K562 (cell line): Measurements from ENCODE around the gene ASCL3. TPM values are rescaled to one million over a fixed set of nuclear protein-coding genes. Genes with fewer than 3 reads are reported as not detected.

Experiments
- EP300 ChIP-seq: IDR thresholded peaks from 2 replicates; pipeline ENCODE4 v1.6.1; 2012; ENCODE audit warnings: low read length, improper control_type of control experiment
- MTF1 ChIP-seq: fragments of 250-450 bp; sonication (Bioruptor Pico); IDR thresholded peaks from 2 replicates; pipeline ENCODE4 v1.9.0; 2021; ENCODE audit warnings: moderate library complexity, mild to moderate bottlenecking, inconsistent platforms, borderline replicate concordance
- PHB2 ChIP-seq: fragments of 450-650 bp; IDR thresholded peaks from 2 replicates; pipeline ENCODE4 v1.6.1; 2017; ENCODE audit warnings: low read depth
- POLR2G ChIP-seq: fragments of 200-400 bp; formaldehyde crosslinking; IDR thresholded peaks from 2 replicates; pipeline ENCODE4 v1.6.1; 2017; ENCODE audit warnings: low read depth, mild to moderate bottlenecking, antibody characterized with exemption, low read length, moderate library complexity
- POU5F1 ChIP-seq: fragments of 150-350 bp; IDR thresholded peaks from 2 replicates; pipeline ENCODE4 v1.6.1; 2014; ENCODE audit warnings: borderline replicate concordance, low read length, low read depth, mild to moderate bottlenecking; ENCODE audit not compliant: partially characterized antibody
- SREBF1 ChIP-seq: fragments of 150-350 bp; IDR thresholded peaks from 2 replicates; pipeline ENCODE4 v1.6.1; 2014; ENCODE audit warnings: antibody characterized with exemption, low read depth, low read length, borderline replicate concordance
- ZFP1 ChIP-seq: fragments of 450-650 bp; formaldehyde crosslinking; IDR thresholded peaks from 2 replicates; pipeline ENCODE4 v1.4.0; 2020; ENCODE audit warnings: mild to moderate bottlenecking, mixed read lengths
- ZNF124 ChIP-seq: sonication (generic); formaldehyde crosslinking; IDR thresholded peaks from 2 replicates; pipeline ENCODE4 v1.8.1; 2022; ENCODE audit warnings: missing genetic modification reagents
- ZNF165 ChIP-seq: fragments of 250-450 bp; sonication (Bioruptor Pico); IDR thresholded peaks from 2 replicates; pipeline ENCODE4 v1.4.0; 2020; ENCODE audit warnings: borderline replicate concordance
- ZNF695 ChIP-seq: fragments of 450-650 bp; formaldehyde crosslinking; IDR thresholded peaks from 2 replicates; pipeline ENCODE4 v1.4.0; 2020; ENCODE audit warnings: mild to moderate bottlenecking, moderate library complexity
- ZNF696 ChIP-seq: fragments of 250-450 bp; sonication (Bioruptor Pico); conservative IDR thresholded peaks from 2 replicates; pipeline ENCODE4 v1.4.0; 2020; ENCODE audit warnings: mild to moderate bottlenecking, moderate library complexity
- ZNF764 ChIP-seq: fragments of 250-450 bp; sonication (Bioruptor Pico); IDR thresholded peaks from 2 replicates; pipeline ENCODE4 v1.4.0; 2020; ENCODE audit warnings: low read depth, mild to moderate bottlenecking, moderate library complexity
- polyA plus RNA-seq, 8 experiments: library from polyadenylated mRNA; depleted of rRNA in 4 of 8; stranded (reverse) in 5 of 8; unstranded in 3 of 8; fragments of >200 nt; fragmentation: Nextera tagmentation in 2 of 8; fragmentation: Illumina TruSeq in 1 of 8; extraction: Ambion mirVana in 2 of 8; extraction: Trizol in 1 of 8; gene quantifications; 2 replicates each; pipeline versions ENCODE4 v1.2.1 to v1.2.3, GENCODE V29; 2011 to 2014; ENCODE audit warnings: inconsistent platforms in 1 of 8, missing spikeins in 1 of 8
- total RNA-seq, 7 experiments: library from RNA; depleted of rRNA in 6 of 7; stranded (reverse); fragments of >200 nt in 6 of 7; fragmentation: Illumina TruSeq in 2 of 7; extraction: Trizol in 2 of 7; gene quantifications; 2 replicates each; pipeline versions ENCODE4 v1.2.1 to v1.2.3, GENCODE V29; 2011 to 2021; ENCODE audit warnings: low replicate concordance in 1 of 7
- TF ChIP-seq, protein P1 (sequence below): fragments of 250-450 bp; sonication (Bioruptor Pico); IDR thresholded peaks from 2 replicates; pipeline ENCODE4 v1.8.0; 2022; ENCODE audit warnings: inconsistent platforms
- TF ChIP-seq, protein P2 (sequence below): fragments of 250-450 bp; sonication (Bioruptor Pico); IDR thresholded peaks from 2 replicates; pipeline ENCODE4 v1.4.0; 2020; ENCODE audit warnings: mild to moderate bottlenecking
- TF ChIP-seq, protein P3 (sequence below), 2 experiments: fragments of 150-350 bp in 1 of 2; IDR thresholded peaks; 2 replicates each; pipeline ENCODE4 v1.6.1; 2012 to 2016; ENCODE audit warnings: low read depth in 2 of 2, low read length in 2 of 2, mild to moderate bottlenecking in 1 of 2, moderate library complexity in 1 of 2
- TF ChIP-seq, protein P4 (sequence below): conservative IDR thresholded peaks from 2 replicates; pipeline ENCODE4 v1.6.1; 2011; ENCODE audit warnings: low read depth, mild to moderate bottlenecking, low read length; ENCODE audit not compliant: control insufficient read depth
- TF ChIP-seq, protein P5 (sequence below): fragments of 250-450 bp; sonication (Bioruptor Pico); IDR thresholded peaks from 2 replicates; pipeline ENCODE4 v1.8.0; 2022; ENCODE audit warnings: inconsistent platforms, mild to moderate bottlenecking, moderate library complexity, borderline replicate concordance

ASCL3 gene
- total and polyA plus RNA-seq, 9 of the 15 experiments (the other 6 are each of a cell fraction or from before 2014, with no cell fraction given): not detected

DNA sequence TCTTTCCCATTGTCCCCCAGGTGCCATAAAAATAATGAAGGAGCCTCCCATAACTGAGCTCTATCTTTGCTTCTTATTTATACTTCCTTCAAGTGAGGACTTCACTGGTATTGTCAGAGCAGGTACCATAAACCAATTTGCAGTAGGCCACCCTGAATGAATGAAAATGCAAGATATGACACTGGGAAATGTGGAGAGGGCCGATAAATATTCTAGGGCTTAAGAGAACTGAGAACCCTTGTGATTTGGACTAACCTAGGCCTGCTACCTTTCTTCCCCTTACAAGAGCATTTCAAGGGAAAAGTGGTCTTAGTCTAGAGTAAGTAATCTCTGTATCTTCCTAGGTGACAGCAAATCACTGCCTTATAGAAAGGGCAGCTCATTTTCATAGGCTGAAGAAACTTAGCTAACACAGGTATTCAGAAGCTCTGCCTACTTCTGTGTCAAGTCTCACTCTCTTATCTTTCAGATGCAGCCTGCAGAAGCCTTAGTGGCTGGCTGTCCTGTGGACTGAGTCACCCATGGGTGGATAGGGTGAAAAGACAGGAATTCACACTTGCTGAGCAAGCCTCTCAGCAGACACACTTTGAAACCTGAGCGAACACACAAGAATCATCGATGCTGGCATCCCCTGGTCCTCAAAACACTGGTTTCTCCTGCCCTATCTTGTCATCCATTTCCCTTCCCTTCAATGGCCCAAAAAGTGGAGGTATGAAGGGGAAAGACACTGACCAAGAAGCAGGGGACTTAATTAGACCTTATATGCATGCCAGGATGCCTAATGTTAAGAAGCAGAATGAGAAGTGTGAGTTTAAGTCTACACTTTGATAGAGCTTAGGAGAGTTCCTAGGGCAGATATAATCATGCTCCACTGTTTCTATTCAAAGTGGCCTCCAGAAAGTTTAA is 45.8 kb upstream of the ASCL3 start (continued):
- TF ChIP-seq, protein P1, sequence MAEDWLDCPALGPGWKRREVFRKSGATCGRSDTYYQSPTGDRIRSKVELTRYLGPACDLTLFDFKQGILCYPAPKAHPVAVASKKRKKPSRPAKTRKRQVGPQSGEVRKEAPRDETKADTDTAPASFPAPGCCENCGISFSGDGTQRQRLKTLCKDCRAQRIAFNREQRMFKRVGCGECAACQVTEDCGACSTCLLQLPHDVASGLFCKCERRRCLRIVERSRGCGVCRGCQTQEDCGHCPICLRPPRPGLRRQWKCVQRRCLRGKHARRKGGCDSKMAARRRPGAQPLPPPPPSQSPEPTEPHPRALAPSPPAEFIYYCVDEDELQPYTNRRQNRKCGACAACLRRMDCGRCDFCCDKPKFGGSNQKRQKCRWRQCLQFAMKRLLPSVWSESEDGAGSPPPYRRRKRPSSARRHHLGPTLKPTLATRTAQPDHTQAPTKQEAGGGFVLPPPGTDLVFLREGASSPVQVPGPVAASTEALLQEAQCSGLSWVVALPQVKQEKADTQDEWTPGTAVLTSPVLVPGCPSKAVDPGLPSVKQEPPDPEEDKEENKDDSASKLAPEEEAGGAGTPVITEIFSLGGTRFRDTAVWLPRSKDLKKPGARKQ (CRISPR knock-in tag): no peak
- TF ChIP-seq MTF1 (CRISPR knock-in tag): no peak
- TF ChIP-seq, protein P2, sequence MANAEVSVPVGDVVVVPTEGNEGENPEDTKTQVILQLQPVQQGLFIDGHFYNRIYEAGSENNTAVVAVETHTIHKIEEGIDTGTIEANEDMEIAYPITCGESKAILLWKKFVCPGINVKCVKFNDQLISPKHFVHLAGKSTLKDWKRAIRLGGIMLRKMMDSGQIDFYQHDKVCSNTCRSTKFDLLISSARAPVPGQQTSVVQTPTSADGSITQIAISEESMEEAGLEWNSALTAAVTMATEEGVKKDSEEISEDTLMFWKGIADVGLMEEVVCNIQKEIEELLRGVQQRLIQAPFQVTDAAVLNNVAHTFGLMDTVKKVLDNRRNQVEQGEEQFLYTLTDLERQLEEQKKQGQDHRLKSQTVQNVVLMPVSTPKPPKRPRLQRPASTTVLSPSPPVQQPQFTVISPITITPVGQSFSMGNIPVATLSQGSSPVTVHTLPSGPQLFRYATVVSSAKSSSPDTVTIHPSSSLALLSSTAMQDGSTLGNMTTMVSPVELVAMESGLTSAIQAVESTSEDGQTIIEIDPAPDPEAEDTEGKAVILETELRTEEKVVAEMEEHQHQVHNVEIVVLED (CRISPR knock-in tag): no peak
- TF ChIP-seq EP300: peak; percentile 77
- no peak for TF ChIP-seq ZNF764 (CRISPR knock-in tag)
- TF ChIP-seq ZFP1 (CRISPR knock-in tag): no peak
- TF ChIP-seq SREBF1: no peak
- no peak for TF ChIP-seq POU5F1
- TF ChIP-seq ZNF124 (CRISPR knock-in tag): no peak
- TF ChIP-seq, protein P3, sequence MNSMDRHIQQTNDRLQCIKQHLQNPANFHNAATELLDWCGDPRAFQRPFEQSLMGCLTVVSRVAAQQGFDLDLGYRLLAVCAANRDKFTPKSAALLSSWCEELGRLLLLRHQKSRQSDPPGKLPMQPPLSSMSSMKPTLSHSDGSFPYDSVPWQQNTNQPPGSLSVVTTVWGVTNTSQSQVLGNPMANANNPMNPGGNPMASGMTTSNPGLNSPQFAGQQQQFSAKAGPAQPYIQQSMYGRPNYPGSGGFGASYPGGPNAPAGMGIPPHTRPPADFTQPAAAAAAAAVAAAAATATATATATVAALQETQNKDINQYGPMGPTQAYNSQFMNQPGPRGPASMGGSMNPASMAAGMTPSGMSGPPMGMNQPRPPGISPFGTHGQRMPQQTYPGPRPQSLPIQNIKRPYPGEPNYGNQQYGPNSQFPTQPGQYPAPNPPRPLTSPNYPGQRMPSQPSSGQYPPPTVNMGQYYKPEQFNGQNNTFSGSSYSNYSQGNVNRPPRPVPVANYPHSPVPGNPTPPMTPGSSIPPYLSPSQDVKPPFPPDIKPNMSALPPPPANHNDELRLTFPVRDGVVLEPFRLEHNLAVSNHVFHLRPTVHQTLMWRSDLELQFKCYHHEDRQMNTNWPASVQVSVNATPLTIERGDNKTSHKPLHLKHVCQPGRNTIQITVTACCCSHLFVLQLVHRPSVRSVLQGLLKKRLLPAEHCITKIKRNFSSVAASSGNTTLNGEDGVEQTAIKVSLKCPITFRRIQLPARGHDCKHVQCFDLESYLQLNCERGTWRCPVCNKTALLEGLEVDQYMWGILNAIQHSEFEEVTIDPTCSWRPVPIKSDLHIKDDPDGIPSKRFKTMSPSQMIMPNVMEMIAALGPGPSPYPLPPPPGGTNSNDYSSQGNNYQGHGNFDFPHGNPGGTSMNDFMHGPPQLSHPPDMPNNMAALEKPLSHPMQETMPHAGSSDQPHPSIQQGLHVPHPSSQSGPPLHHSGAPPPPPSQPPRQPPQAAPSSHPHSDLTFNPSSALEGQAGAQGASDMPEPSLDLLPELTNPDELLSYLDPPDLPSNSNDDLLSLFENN (IDR thresholded peaks at IDR 0.05; ENCODE audit: low read depth in 2 of 2, low read length in 2 of 2): 0 out of 4 replicates have a peak, but pooled peaks of 1 of the 2 experiments have one; percentile 58
- TF ChIP-seq, protein P4, sequence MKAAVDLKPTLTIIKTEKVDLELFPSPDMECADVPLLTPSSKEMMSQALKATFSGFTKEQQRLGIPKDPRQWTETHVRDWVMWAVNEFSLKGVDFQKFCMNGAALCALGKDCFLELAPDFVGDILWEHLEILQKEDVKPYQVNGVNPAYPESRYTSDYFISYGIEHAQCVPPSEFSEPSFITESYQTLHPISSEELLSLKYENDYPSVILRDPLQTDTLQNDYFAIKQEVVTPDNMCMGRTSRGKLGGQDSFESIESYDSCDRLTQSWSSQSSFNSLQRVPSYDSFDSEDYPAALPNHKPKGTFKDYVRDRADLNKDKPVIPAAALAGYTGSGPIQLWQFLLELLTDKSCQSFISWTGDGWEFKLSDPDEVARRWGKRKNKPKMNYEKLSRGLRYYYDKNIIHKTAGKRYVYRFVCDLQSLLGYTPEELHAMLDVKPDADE: no peak
- no peak for TF ChIP-seq ZNF695 (CRISPR knock-in tag)
- TF ChIP-seq, protein P5, sequence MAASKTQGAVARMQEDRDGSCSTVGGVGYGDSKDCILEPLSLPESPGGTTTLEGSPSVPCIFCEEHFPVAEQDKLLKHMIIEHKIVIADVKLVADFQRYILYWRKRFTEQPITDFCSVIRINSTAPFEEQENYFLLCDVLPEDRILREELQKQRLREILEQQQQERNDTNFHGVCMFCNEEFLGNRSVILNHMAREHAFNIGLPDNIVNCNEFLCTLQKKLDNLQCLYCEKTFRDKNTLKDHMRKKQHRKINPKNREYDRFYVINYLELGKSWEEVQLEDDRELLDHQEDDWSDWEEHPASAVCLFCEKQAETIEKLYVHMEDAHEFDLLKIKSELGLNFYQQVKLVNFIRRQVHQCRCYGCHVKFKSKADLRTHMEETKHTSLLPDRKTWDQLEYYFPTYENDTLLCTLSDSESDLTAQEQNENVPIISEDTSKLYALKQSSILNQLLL (CRISPR knock-in tag): no peak
- no peak for TF ChIP-seq ZNF165 (CRISPR knock-in tag)
- no peak for TF ChIP-seq ZNF696 (CRISPR knock-in tag)
- TF ChIP-seq POLR2G: no peak
- peak; percentile 64; the same call in 1 of the 2 replicates for TF ChIP-seq PHB2
